ENCODE data around the gene SLC25A21.

GRCh38 chr14:36773558-36773957, 398.8 kb downstream of the SLC25A21 start:
- no peak for TF ChIP-seq POLR2A (IDR thresholded peaks at IDR 0.05)
- no peak for TF ChIP-seq EP300 (IDR thresholded peaks at IDR 0.05)
- no peak for TF ChIP-seq POLR2AphosphoS5 (IDR thresholded peaks at IDR 0.05)
